Epithelial cell of proximal tubule (primary cell): Measurements from ENCODE around the gene MED12L. TPM values are rescaled to one million over a fixed set of nuclear protein-coding genes. Genes with fewer than 3 reads are reported as not detected.

ENCODE experiments used
- DNase-seq: peaks from one replicate; pipeline ENCODE4 v3.0.0-alpha.2; 2011; ENCODE audit warnings: low read depth
- H3K4me3 ChIP-seq: 2 replicates; pipeline ENCODE4 v1.5.1; 2011; ENCODE audit warnings: low read depth, mild to moderate bottlenecking, low read length
- total RNA-seq: library from RNA; depleted of rRNA; stranded (reverse); fragments of >200 nt; gene quantifications from 2 replicates; pipeline ENCODE4 v1.2.3, GENCODE V29; 2015
- TF ChIP-seq, protein P1 (sequence below): conservative IDR thresholded peaks from 2 replicates; pipeline ENCODE4 v1.5.1; 2012; ENCODE audit warnings: low read depth, mild to moderate bottlenecking, low read length

MED12L gene
- total RNA-seq, 1 donor from 2014 or later = 0.12 TPM

DNA sequence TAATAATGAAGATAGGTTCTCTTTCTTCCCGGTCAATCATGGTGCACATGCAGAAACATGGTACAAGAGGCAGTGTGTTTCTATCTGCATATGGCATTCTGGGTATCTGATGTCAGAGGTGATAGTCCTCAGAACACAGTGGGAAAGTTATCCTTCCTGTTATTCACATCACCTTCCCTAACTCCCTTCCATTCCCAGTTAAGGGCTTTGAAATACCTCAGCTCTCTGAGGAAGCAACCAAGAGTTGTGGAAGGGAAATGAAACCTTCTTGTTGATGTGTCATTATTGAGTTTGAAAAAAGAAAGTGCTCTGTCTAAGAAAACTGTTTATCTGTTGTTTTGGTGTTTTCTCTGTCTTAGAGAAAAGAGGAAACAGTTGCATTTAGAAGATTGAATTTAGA, 265.8 kb downstream of the MED12L start:
- no peak overlapping the region for H3K4me3 ChIP-seq
- no peak for DNase-seq
- TF ChIP-seq, protein P1, sequence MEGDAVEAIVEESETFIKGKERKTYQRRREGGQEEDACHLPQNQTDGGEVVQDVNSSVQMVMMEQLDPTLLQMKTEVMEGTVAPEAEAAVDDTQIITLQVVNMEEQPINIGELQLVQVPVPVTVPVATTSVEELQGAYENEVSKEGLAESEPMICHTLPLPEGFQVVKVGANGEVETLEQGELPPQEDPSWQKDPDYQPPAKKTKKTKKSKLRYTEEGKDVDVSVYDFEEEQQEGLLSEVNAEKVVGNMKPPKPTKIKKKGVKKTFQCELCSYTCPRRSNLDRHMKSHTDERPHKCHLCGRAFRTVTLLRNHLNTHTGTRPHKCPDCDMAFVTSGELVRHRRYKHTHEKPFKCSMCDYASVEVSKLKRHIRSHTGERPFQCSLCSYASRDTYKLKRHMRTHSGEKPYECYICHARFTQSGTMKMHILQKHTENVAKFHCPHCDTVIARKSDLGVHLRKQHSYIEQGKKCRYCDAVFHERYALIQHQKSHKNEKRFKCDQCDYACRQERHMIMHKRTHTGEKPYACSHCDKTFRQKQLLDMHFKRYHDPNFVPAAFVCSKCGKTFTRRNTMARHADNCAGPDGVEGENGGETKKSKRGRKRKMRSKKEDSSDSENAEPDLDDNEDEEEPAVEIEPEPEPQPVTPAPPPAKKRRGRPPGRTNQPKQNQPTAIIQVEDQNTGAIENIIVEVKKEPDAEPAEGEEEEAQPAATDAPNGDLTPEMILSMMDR = no peak

DNA sequence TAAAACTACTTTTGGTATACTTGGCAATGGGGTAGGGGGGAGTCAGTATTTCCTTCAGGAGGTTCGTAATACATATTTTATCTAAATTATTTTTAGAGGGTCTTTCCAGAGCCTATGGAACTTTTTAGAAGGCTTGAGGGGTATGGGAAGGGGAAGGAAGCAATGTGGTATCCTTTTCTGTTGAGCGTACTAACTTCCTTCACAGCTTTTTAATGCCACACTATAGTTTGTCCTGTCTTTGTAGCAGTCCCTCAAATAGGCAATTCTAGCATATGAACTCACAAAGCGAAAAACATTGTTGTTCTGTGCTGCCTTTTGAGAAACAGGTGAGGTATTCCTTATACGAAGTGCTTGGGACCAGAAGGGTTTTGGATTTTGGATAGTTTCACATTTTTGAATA, 266.2 kb downstream of the MED12L start:
- TF ChIP-seq, protein P1 = no peak
- no peak overlapping the region for H3K4me3 ChIP-seq
- DNase-seq = no peak

DNA sequence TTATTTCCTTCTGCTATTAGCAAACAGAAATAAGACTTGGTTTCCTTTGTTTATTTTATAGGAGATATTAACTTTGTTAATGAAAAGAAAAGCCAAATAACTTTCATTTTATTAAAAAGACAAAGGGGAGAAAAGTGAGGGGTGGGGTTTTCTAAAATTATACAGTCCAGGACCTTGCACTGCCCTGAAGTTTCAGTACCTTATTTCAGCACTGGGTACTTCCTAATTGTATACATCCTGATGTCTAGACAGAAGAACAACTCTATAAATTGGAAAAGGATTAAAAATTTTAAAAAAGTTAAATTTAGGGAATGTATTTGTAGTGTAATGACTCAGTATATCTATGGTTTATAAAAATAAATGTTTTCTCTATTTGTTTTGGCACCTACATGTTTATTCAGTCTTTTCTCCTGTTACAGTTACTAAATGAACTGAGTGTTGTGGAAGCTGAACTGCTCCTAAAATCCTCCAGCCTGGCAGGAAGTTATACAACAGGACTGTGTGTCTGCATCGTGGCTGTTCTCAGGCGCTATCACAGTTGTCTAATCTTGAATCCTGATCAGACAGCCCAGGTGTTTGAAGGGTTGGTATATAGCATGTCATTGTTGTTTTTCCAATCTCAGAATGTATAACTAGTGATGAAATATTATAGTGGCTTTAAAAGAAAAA, 271.5 kb downstream of the MED12L start:
- TF ChIP-seq, protein P1 = no peak
- no peak overlapping the region for H3K4me3 ChIP-seq
- DNase-seq = no peak

DNA sequence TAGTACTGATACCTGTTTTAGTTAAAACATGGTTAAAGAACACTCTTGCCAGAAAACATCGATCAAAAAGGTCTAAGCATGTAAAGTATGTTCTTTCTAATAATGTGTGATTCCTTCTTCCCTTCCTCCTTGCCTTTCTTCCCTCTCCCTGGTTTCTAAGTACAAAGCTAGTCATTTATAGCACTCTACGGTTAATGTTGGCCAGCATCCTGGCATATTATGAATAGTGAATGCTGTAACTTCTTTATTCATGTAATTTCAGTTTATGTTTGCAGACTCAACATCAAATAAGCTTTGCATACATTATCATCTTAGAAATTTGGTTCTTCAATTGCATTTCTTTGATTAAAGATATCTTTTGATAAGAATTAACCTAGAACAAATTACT, 272.0 kb downstream of the MED12L start:
- no peak for DNase-seq
- TF ChIP-seq, protein P1 = no peak
- H3K4me3 ChIP-seq = no peak overlapping the region

DNA sequence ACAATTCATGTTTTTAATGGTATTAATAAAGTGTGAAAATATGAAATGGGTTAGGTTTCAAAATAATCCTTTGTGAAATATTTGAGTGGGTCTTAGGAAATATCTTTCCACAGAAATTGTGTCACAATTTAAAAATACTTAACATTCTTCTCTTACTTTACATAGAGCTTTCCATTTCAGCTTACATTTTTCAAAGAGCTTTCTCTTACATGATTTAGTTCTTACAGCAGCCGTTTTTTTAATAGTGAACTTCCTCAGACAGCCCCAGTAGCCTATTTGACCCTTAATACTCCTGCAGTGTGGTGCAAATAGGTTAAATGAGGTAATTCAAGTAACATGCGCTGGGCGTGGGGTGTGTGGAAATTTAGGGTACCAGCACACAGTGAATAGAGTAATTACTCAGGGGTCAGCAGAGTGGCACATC, 277.3 kb downstream of the MED12L start:
- TF ChIP-seq, protein P1 = no peak
- no peak for DNase-seq

DNA sequence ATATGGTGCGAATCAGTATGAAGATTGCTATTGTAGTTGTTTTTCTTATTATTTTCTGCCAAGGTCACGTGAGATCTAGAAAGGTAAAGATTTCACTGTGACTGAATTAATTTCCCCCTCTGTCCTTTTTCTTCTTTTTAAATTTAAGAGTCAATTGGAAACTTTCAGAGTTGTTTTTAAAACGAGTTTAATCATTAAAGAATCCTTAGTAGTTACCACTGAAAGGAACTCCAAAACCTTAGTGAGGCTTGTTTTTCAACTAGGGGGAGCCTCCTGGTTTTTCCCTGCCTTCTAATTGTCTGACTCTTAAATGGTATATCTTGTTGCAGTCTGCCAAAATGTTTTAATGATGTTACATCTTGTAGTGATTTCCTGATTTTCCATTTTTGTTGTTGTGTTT, 281.5 kb downstream of the MED12L start:
- DNase-seq = no peak
- TF ChIP-seq, protein P1 = no peak
- H3K4me3 ChIP-seq = no peak overlapping the region

More for the DNA sequence above, 277.3 kb downstream of the MED12L start:
- no peak overlapping the region for H3K4me3 ChIP-seq

DNA sequence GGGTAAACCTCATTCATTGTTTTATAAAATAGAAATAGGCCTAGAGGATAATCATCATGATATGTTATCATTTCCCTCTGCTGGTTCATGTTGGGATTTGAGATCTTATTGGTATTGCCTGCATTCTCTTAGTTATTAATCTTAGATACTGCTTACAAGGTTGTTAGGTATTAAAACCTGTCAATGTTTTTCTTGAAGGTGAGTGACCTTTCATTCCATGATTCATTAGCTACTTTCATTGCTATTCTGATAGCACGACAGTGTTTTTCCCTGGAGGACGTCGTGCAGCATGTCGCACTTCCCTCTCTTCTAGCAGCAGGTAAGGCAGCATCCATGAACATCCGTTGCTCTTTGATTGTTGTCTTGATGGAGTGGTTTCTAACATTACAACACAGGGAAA, 282.0 kb downstream of the MED12L start:
- TF ChIP-seq, protein P1 = no peak
- no peak for DNase-seq
- no peak overlapping the region for H3K4me3 ChIP-seq
